C4-2B (cell line): Measurements from ENCODE around the gene AXIN1.
"Not testable (repeated sequence)": the region's sequence is repeated elsewhere in the genome, so short reads cannot be mapped to it uniquely, and the experiment has no call there.

ENCODE experiments used
- H3K27ac ChIP-seq: fragments of 450-650 bp; 2 replicates; pipeline ENCODE4 v1.5.1; 2017
- ZFX ChIP-seq: fragments of 450-650 bp; IDR thresholded peaks from 2 replicates; pipeline ENCODE4 v1.6.1; 2017
- TF ChIP-seq, protein P1 (sequence below): fragments of 450-650 bp; conservative IDR thresholded peaks from 2 replicates; pipeline ENCODE4 v1.5.1; 2017; ENCODE audit warnings: mild to moderate bottlenecking

The AXIN1 gene

DNA sequence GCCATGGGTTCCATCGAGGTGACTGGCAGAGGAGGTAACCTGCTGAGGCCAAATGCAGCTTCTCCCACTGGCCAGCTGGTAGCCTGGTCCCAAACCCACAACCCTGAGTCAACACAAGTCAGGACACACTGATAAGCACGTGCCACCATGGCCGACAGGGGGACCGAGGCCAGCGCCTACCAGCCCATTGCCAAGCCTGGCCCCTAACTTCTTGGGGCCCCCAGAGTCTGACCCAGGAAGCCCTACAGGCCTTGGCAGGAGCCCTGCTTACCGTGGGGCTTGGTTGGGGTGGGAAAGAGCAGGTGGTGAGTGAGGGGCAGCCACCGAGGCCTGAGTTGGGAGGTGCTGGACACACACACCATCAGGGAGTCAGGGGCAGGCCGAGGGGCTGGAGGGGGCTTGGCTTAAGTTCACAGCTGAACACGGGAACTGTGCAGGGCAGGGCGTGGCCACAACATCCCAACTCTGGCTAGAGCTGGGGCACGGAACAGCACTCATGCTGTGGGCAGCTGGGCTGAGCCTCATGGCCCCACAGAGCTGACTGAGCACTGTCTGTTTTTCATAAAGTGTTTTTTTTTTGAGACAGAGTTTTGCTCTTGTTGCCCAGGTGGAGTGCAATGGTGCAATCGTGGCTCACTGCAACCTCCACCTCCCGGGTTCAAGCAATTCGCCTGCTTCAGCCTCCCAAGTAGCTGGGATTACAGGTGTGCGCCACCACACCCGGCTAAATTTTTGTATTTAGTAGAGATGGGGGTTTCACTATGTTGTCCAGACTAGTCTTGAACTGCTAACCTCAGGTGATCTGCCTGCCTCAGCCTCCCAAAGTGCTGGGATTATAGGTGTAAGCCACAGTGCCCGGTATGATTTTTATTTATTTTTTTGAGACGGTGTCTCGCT lies 12.3 kb upstream of the AXIN1 start:
- no peak overlapping the region for H3K27ac ChIP-seq
- TF ChIP-seq ZFX, result no peak
- TF ChIP-seq, protein P1, sequence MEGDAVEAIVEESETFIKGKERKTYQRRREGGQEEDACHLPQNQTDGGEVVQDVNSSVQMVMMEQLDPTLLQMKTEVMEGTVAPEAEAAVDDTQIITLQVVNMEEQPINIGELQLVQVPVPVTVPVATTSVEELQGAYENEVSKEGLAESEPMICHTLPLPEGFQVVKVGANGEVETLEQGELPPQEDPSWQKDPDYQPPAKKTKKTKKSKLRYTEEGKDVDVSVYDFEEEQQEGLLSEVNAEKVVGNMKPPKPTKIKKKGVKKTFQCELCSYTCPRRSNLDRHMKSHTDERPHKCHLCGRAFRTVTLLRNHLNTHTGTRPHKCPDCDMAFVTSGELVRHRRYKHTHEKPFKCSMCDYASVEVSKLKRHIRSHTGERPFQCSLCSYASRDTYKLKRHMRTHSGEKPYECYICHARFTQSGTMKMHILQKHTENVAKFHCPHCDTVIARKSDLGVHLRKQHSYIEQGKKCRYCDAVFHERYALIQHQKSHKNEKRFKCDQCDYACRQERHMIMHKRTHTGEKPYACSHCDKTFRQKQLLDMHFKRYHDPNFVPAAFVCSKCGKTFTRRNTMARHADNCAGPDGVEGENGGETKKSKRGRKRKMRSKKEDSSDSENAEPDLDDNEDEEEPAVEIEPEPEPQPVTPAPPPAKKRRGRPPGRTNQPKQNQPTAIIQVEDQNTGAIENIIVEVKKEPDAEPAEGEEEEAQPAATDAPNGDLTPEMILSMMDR, result no peak

GRCh38 chr16:363766-364490 lies 11.4 kb upstream of the AXIN1 start:
- no peak overlapping the region for H3K27ac ChIP-seq
- TF ChIP-seq, protein P1, result no peak
- no peak for TF ChIP-seq ZFX

DNA sequence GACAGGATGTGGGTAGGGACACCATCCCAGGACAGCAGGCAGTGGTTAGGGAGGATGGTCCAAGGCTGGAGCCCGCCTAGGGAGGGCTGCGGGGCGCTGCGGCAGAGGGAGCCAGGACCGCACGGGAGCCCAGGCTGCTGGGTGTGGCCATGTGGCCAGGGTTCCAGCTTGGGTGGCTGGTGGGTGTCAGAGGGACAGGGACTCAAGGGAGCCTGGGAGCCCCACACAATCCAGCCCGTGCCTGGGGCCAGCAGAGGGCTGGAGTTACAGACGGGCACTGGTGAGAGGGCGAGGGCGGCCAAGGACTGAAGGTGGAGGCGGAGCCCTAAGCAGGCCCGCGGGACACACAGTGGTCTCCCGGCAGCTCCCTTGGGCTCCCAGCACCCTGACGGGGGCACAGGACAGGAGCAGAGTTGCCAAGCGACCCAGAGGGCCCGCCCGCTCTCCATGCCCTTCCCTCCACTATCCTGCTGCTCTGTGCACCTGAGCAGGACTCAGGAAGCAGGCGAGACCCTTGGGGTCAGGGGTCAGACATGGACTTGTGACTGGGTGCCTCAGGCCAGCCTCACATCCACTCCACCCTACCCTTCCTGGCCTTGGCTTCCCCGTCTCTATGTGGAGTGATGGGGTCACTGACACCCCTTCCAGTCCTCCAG lies 10.7 kb upstream of the AXIN1 start:
- no peak overlapping the region for H3K27ac ChIP-seq
- TF ChIP-seq, protein P1, result no peak
- TF ChIP-seq ZFX, result no peak

DNA sequence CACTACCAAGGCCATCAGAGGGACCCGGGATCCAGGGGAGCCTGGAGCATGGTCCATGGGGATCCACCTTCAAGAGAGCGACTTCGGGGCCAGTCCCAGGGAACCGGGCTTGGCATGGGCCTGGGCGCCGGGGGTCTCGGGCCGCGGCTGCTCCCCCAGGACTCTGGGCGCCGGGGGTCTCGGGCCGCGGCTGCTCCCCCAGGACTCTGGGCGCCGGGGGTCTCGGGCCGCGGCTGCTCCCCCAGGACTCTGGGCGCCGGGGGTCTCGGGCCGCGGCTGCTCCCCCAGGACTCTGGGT lies 10.1 kb upstream of the AXIN1 start:
- H3K27ac ChIP-seq, result not testable (repeated sequence)

GRCh38 chr16:361872-362701 lies 9.6 kb upstream of the AXIN1 start:
- TF ChIP-seq, protein P1, result peak; percentile 95
- TF ChIP-seq ZFX, result no peak
- no peak overlapping the region for H3K27ac ChIP-seq

DNA sequence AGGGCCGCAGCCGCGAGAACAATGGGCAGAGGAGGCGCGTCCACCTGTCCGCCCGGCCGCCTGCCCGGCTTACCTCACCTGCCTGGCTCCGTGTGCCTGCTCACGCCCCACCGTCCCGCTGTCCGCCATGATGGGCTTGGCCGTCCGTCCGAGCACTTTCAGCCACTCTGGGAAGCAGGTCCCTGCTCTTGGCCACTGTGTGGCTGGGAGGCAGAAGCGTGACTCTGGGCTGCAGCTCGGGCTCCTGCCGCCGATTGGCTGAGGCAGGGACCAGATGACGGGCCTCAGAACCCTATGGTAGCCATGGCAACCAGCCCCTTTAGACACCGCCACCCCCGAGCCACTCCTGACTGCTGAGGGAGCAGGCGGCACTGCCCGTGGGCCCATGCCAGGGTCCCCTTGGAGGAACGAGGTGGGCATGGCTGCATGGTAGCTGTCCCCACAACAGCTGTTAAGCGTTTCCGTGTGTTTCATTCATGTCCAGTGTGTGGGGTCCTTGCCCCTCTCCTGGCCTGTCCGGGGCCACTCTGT lies 8.9 kb upstream of the AXIN1 start:
- TF ChIP-seq, protein P1, result no peak
- TF ChIP-seq ZFX, result no peak

DNA sequence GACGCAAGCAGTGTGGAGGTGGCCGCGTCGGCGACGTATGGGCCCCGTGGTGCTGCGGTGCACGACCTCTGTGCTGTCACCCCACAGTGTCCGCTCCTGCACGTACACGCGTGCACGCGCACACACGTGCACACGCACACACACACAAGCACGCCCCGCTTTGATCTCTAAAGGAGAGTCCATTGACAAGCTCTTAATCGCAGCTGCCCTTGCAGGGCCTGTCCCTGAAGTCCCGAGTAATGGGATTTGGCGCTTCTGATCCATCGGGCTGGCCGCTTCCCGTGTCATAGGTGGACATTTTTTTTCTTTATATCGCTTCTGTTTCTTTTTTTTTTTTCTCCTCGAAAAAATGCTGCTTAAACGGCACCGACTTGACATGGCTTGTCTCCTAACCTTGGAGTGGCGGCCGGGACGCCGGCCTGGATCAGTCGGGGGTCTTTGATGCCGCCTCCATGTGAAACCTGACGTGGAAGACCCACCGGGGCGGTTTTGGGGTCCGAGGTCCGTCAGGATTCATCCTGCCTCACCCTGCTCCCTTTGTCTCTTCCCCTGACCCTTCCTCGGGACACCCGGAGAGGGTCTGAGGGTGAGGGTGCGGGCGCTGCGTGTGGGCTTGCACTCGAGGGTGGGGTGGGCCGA lies 8.3 kb upstream of the AXIN1 start:
- no peak overlapping the region for H3K27ac ChIP-seq

More for the DNA sequence above, 8.9 kb upstream of the AXIN1 start:
- H3K27ac ChIP-seq, result no peak overlapping the region

More for the DNA sequence above, 8.3 kb upstream of the AXIN1 start:
- no peak for TF ChIP-seq ZFX
- TF ChIP-seq, protein P1, result no peak
